ENCODE measurements around the gene KNTC1. TPM values are rescaled to one million over a fixed set of nuclear protein-coding genes. Genes with fewer than 3 reads are reported as not detected.
"Not testable (repeated sequence)": the region's sequence is repeated elsewhere in the genome, so short reads cannot be mapped to it uniquely, and the experiment has no call there.

The KNTC1 gene
- total RNA-seq, 1 experiment from 2014 or later = 71.3 TPM

GRCh38 chr12:122486360-122486759, 40.7 kb upstream of the KNTC1 start:
- H4K91ac ChIP-seq (ENCODE audit: insufficient read length, low read depth, low read length); H3K14ac ChIP-seq (ENCODE audit: insufficient read depth, low read length); H2BK5ac ChIP-seq (ENCODE audit: insufficient read length, low read length); H3T11ph ChIP-seq (ENCODE audit: low read length); H3K4me2 ChIP-seq (ENCODE audit: insufficient read depth, insufficient read length, low read length); H3K27ac Mint-ChIP-seq; H3K23ac ChIP-seq (ENCODE audit: insufficient read length, low read depth, low read length); H3K27me3 ChIP-seq (ENCODE audit: insufficient read depth, low read length); H3K79me2 ChIP-seq (ENCODE audit: insufficient read depth, low read length); H3K9me3 Mint-ChIP-seq; H3K27ac ChIP-seq (ENCODE audit: insufficient read length, low read depth, low read length); H4K20me1 ChIP-seq (ENCODE audit: control insufficient read depth, insufficient read depth, insufficient read length); H2BK12ac ChIP-seq (ENCODE audit: insufficient read length, low read depth, low read length); H3K4me1 Mint-ChIP-seq; H3K4me3 Mint-ChIP-seq; H3K9me3 ChIP-seq (ENCODE audit: control insufficient read depth, low read depth, low read length); H3K56ac ChIP-seq (ENCODE audit: insufficient read length, low read depth, low read length); H3K4me1 ChIP-seq (ENCODE audit: insufficient read depth, low read length); H2BK20ac ChIP-seq (ENCODE audit: low read depth, low read length, poor library complexity, severe bottlenecking); H3K4ac ChIP-seq (ENCODE audit: low read depth, low read length); H3K27me3 Mint-ChIP-seq (ENCODE audit: low read depth); H2BK15ac ChIP-seq (ENCODE audit: low read depth, low read length); H4K5ac ChIP-seq (ENCODE audit: insufficient read length, low read depth, low read length); H3K23me2 ChIP-seq (ENCODE audit: insufficient read length, low read depth, low read length, poor library complexity, severe bottlenecking); H3K9ac ChIP-seq (ENCODE audit: extremely low read depth, insufficient read length, low read length); H2AK5ac ChIP-seq (ENCODE audit: insufficient read length, low read length); H2BK120ac ChIP-seq (ENCODE audit: low read depth, low read length, poor library complexity, severe bottlenecking); H3K18ac ChIP-seq (ENCODE audit: insufficient read length, low read depth, low read length); H4K8ac ChIP-seq (replicated peaks; ENCODE audit: insufficient read length, low read depth, low read length); DNase-seq; H2AFZ ChIP-seq (ENCODE audit: low read length); H3K79me1 ChIP-seq (ENCODE audit: insufficient read depth, low read depth, low read length, poor library complexity, severe bottlenecking): not testable (repeated sequence)
- H3K36me3 Mint-ChIP-seq (ENCODE audit: insufficient read depth in 1 of 3, low read depth in 3 of 3) = peaks cover 44 to 82% (median 74%) of the 10 kb centered on the region in 3 experiments; a peak in 6 of 7 replicates
- no CpG with 5 or more reads among the region's 6 CpGs for WGBS (ENCODE audit: extremely low coverage, insufficient read length, low lambda C conversion rate)

All from H9 (cell line).